Activated T-helper 2 cell treated with anti-CD3 and anti-CD28 coated beads, Interferon-gamma antibody, Interleukin-2, Interleukin-4, amounts not matched to agents 10 μg/mL and 5 μg/mL and 100 μg/mL, durations not matched to agents 14 hours and 24 hours and 36 hours (primary cell): Measurements from ENCODE around the gene G6PC2. TPM values are rescaled to one million over a fixed set of nuclear protein-coding genes. Genes with fewer than 3 reads are reported as not detected.

ENCODE experiments used
- total RNA-seq: library from RNA; stranded (reverse); gene quantifications from 2 replicates; pipeline ENCODE4 v1.2.3, GENCODE V29; 2022

Gene G6PC2
- total RNA-seq, 1 donor from 2014 or later = not detected

Other genes starting within 250 kb of the G6PC2 start
- not detected in 2 replicates for gene NOSTRIN, start 98.7 kb upstream of the G6PC2 start, total RNA-seq
- gene SPC25, start 10.9 kb upstream of the G6PC2 start, total RNA-seq = 18.4 and 18.5 TPM in 2 replicates
- gene ABCB11, start 130.0 kb downstream of the G6PC2 start, total RNA-seq = 0.02 TPM in 1 of 2 replicates, not detected in the other
- 3.3 and 3.6 TPM in 2 replicates for gene DHRS9, start 168.3 kb downstream of the G6PC2 start, total RNA-seq